Natural killer cell (primary cell): ENCODE measurements around the gene ARMH4. TPM values are rescaled to one million over a fixed set of nuclear protein-coding genes. Genes with fewer than 3 reads are reported as not detected.

Experiments
- ATAC-seq, 3 donors: fragments of 150-1000 bp in 2 of 3; fragments of 200-7000 bp in 1 of 3; cut with Tn5 transposase; 1 replicate in 1 of 3; 2 replicates in 2 of 3; pipeline ENCODE4 v1.10.0; 2021; ENCODE audit warnings: mild to moderate bottlenecking in 2 of 3, moderate library complexity in 2 of 3
- DNase-seq, 2 donors: peaks; one replicate each; pipeline versions ENCODE4 v3.0.0 to v3.0.0-alpha.2; 2013 to 2021; ENCODE audit warnings: mixed read lengths in 1 of 2
- H3K27ac ChIP-seq: one replicate; pipeline ENCODE4 v1.5.1; 2013; ENCODE audit warnings: mild to moderate bottlenecking, low read length
- H3K27me3 ChIP-seq: one replicate; pipeline ENCODE4 v1.6.1; 2013; ENCODE audit warnings: low read length; ENCODE audit not compliant: control insufficient read depth, insufficient read depth
- H3K36me3 ChIP-seq: one replicate; pipeline ENCODE4 v1.6.1; 2013; ENCODE audit warnings: low read length; ENCODE audit not compliant: control insufficient read depth, insufficient read depth
- H3K4me1 ChIP-seq: one replicate; pipeline ENCODE4 v1.6.1; 2013; ENCODE audit warnings: low read length; ENCODE audit not compliant: control insufficient read depth, insufficient read depth
- H3K4me3 ChIP-seq: one replicate; pipeline ENCODE4 v1.5.1; 2013; ENCODE audit warnings: low read length
- H3K9me3 ChIP-seq: one replicate; pipeline ENCODE4 v1.6.1; 2013; ENCODE audit warnings: low read length; ENCODE audit not compliant: control insufficient read depth, insufficient read depth
- H3K27ac Mint-ChIP-seq, 2 donors: one replicate each; pipeline ENCODE4 v1.8.0; 2022; ENCODE audit warnings: mild to moderate bottlenecking in 2 of 2, mixed read lengths in 2 of 2, moderate library complexity in 1 of 2
- H3K27me3 Mint-ChIP-seq, 2 donors: one replicate each; pipeline ENCODE4 v1.8.0; 2022; ENCODE audit warnings: low read depth in 2 of 2, mixed read lengths in 2 of 2
- H3K36me3 Mint-ChIP-seq: one replicate; pipeline ENCODE4 v1.8.0; 2022; ENCODE audit warnings: mixed read lengths
- H3K4me1 Mint-ChIP-seq, 2 donors: one replicate each; pipeline ENCODE4 v1.8.0; 2022; ENCODE audit warnings: mixed read lengths in 2 of 2
- H3K4me3 Mint-ChIP-seq: one replicate; pipeline ENCODE4 v1.8.0; 2022; ENCODE audit warnings: mild to moderate bottlenecking, moderate library complexity, mixed read lengths
- H3K9me3 Mint-ChIP-seq, 2 donors: one replicate each; pipeline ENCODE4 v1.8.0; 2022; ENCODE audit warnings: mixed read lengths in 2 of 2
- WGBS: methylation state at CpG from one replicate; pipeline ENCODE4 v1.1.7; 2013; ENCODE audit warnings: missing lambda C conversion rate; ENCODE audit not compliant: insufficient coverage; 5-methylcytosine and 5-hydroxymethylcytosine counted together
- intact Hi-C: fragments of 100-400 bp; cut with micrococcal nuclease; formaldehyde crosslinking; loops from one replicate; pipeline ENCODE4 v1.14.2; 2022
- total RNA-seq, 4 donors: library from RNA; stranded (reverse); fragments of 120-200 nt in 1 of 4; gene quantifications; one replicate each; pipeline versions ENCODE4 v1.2.3 to v1.2.4, GENCODE V29; 2013 to 2022
- TF ChIP-seq, protein P1 (sequence below): fragments of 200-600 bp; IDR thresholded peaks from one replicate; pipeline ENCODE4 v1.8.0; 2022; ENCODE audit warnings: antibody characterized with exemption

Gene ARMH4
- total RNA-seq, 3 donors from 2014 or later (not counting 1 experiment from before 2014, with no cell fraction given), result 0.32 TPM; not detected in 2

DNA sequence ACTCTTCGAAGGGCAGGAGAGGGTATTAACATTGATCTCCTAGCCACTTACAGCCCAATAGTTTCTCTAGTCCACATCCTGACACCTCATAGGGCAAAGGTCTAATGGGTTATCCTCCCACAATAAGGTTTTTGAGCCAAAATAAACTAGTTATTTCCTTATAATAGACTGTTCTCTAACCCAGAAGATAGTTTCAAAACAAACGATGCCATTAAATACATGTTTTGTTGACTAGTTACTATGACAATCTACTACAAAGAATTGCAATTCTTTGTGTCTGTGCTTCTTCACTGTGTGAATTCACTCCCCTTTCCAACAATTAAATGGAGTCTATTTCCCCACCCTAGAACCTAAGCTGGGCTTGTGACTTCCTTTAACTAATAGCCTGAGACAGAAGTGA, 41.5 kb upstream of the ARMH4 start:
- TF ChIP-seq, protein P1, sequence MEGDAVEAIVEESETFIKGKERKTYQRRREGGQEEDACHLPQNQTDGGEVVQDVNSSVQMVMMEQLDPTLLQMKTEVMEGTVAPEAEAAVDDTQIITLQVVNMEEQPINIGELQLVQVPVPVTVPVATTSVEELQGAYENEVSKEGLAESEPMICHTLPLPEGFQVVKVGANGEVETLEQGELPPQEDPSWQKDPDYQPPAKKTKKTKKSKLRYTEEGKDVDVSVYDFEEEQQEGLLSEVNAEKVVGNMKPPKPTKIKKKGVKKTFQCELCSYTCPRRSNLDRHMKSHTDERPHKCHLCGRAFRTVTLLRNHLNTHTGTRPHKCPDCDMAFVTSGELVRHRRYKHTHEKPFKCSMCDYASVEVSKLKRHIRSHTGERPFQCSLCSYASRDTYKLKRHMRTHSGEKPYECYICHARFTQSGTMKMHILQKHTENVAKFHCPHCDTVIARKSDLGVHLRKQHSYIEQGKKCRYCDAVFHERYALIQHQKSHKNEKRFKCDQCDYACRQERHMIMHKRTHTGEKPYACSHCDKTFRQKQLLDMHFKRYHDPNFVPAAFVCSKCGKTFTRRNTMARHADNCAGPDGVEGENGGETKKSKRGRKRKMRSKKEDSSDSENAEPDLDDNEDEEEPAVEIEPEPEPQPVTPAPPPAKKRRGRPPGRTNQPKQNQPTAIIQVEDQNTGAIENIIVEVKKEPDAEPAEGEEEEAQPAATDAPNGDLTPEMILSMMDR, result no peak
- no peak overlapping the region for H3K4me3 ChIP-seq
- Mint-ChIP-seq H3K27me3 (peaks cover 0 to 2% of the 10 kb centered on the region in 2 donors), H3K9me3 (no peaks in the 10 kb centered on the region), H3K36me3 (no peaks in the 10 kb centered on the region), H3K27ac (no peak overlapping the region), H3K4me1 (peaks cover 7% of the 10 kb centered on the region in 2 donors), H3K4me3 (no peak overlapping the region)
- no peaks in the 10 kb centered on the region for H3K9me3 ChIP-seq
- H3K4me1 ChIP-seq, result peaks cover 8% of the 10 kb centered on the region
- peaks cover 2% of the 10 kb centered on the region for H3K27me3 ChIP-seq
- 86% methylated on average over 2 of the region's 2 CpGs for WGBS
- intact Hi-C loops, result no loop called here
- H3K27ac ChIP-seq, result no peak overlapping the region
- H3K36me3 ChIP-seq, result no peaks in the 10 kb centered on the region
- ATAC-seq (no peak), DNase-seq (no peak)

DNA sequence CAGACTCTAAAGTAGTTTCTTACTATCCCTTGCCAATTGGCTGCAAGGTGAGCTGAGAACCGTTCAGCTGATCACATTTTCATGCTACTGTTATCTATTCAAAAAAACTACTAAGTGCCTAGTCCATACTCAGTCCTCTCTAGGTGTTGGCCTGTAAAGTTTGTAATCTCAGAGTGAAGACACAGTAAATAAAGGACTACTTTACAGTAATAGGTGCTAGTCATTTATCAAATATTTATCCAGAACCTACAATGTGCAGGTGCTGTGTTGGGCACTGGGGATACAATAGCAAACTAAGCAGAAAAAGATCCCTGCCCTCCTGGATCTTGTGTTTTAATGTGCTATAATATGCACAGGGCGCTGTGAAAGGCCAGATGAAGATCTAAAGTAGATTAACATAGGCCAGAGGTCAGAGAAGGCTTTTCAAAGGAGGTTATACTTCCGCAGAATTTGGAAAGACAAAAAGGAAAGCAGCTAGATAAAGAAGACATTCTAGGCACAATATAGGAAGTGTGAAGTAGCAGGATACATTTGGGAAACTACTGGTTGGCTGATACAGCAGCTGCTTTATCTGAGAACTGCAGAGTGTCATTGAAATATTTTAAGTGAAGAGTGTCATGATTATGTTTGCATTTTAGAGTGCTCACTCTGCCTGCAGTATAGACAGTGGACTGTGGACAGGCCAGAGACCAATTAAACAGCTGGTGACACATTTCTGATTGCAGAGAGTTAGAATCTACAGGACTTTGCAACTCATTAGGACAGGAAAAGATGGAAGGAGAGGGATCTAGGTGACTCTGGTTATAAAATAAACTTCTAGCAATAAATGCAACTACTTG, 40.0 kb upstream of the ARMH4 start:
- H3K9me3 ChIP-seq, result no peaks in the 10 kb centered on the region
- H3K4me1 ChIP-seq, result no peaks in the 10 kb centered on the region
- Mint-ChIP-seq H3K4me3 (no peak overlapping the region), H3K36me3 (no peaks in the 10 kb centered on the region), H3K27me3 (peaks cover 0 to 2% of the 10 kb centered on the region in 2 donors), H3K27ac (no peak overlapping the region), H3K4me1 (no peaks in the 10 kb centered on the region), H3K9me3 (no peaks in the 10 kb centered on the region)
- no peak for ATAC-seq
- TF ChIP-seq, protein P1, result no peak
- no peak overlapping the region for H3K4me3 ChIP-seq
- H3K27ac ChIP-seq, result no peak overlapping the region
- intact Hi-C loops, result no loop called here
- H3K36me3 ChIP-seq, result no peaks in the 10 kb centered on the region
- H3K27me3 ChIP-seq, result peaks cover 2% of the 10 kb centered on the region
- no peak for DNase-seq
- 87% methylated on average over 3 of the region's 3 CpGs for WGBS

DNA sequence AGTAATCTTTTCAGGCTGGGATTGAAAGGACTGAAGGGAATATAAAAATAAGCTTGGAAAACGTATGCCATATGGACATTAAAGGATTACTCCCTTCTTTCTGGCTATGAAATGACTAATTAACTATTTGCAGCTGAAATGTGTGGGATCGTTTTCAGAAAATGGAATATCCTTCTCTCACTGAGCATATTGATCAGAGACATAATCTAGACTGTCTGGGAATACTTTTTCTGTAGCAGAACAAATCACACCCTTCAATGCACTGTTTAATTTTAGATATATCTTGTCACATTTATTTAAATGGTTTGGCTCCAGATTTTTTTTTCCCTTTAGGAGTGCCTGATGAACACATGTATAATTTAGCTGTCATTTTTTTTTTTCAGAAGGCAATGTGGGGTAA, 37.2 kb upstream of the ARMH4 start:
- intact Hi-C loops, result no loop called here
- Mint-ChIP-seq H3K36me3 (no peaks in the 10 kb centered on the region), H3K27ac (no peak overlapping the region), H3K9me3 (no peaks in the 10 kb centered on the region), H3K27me3 (peaks cover 7 to 8% of the 10 kb centered on the region in 2 donors), H3K4me3 (no peak overlapping the region), H3K4me1 (no peaks in the 10 kb centered on the region)
- ATAC-seq (no peak), DNase-seq (no peak)
- H3K27me3 ChIP-seq, result peaks cover 2% of the 10 kb centered on the region
- H3K9me3 ChIP-seq, result no peaks in the 10 kb centered on the region
- WGBS, result no CpG with 5 or more reads among the region's 2 CpGs
- TF ChIP-seq, protein P1, result no peak
- no peaks in the 10 kb centered on the region for H3K36me3 ChIP-seq
- no peak overlapping the region for H3K27ac ChIP-seq
- H3K4me3 ChIP-seq, result no peak overlapping the region
- no peaks in the 10 kb centered on the region for H3K4me1 ChIP-seq
